Measurements from ENCODE around the gene CCNA2.

GRCh38 chr4:121824171-121824527, 466 bp upstream of the CCNA2 start:
- TF ChIP-seq SIX5 (IDR thresholded peaks at IDR 0.05; ENCODE audit: borderline replicate concordance in 1 of 2, insufficient read depth in 1 of 2, low read depth in 1 of 2, low read length in 2 of 2) (no peak), NR2C2 (CRISPR knock-in tag; IDR thresholded peaks at IDR 0.05) (no peak), NR2C2 (tag; IDR thresholded peaks at IDR 0.05) (no peak; the same call in none of the 2 replicates), EP300 (IDR thresholded peaks at IDR 0.05; ENCODE audit: low read length) (no peak), BRF2 (IDR thresholded peaks at IDR 0.05; ENCODE audit: borderline replicate concordance, insufficient read depth, insufficient read length) (no peak), NCOR1 (IDR thresholded peaks at IDR 0.05) (no peak), CTCF (IDR thresholded peaks at IDR 0.05 in 2 of 3, conservative IDR thresholded peaks at IDR 0.05 in 1 of 3; ENCODE audit: insufficient read depth in 2 of 3, low read depth in 1 of 3, low read length in 3 of 3) (no peak), THRAP3 (IDR thresholded peaks at IDR 0.05; ENCODE audit: borderline replicate concordance) (no peak), U2AF1 (optimal IDR thresholded peaks at IDR 0.05; ENCODE audit: low read depth, low read length) (no peak), EZH2 (IDR thresholded peaks at IDR 0.05; ENCODE audit: borderline replicate concordance, low read depth, low read length) (no peak), BHLHE40 (IDR thresholded peaks at IDR 0.05; ENCODE audit: low read length) (no peak), CLOCK (CRISPR knock-in tag; IDR thresholded peaks at IDR 0.05; ENCODE audit: borderline replicate concordance) (no peak), SREBF2 (CRISPR knock-in tag; IDR thresholded peaks at IDR 0.05) (no peak)

Data from K562 (cell line).